Fibroblast of skin of right biceps (primary cell): ENCODE data around the gene GALNT10.
A peak's percentile ranks its signal among the peaks of the same experiment; 100 is the strongest.

Experiments used
- DNase-seq: peaks from one replicate; pipeline ENCODE4 v3.0.0-alpha.2; 2013

Gene GALNT10

GRCh38 chr5:154329519-154330040 is 139.0 kb downstream of the GALNT10 start:
- DNase-seq, result no peak

- no peak for DNase-seq
These were observed 139.6 kb downstream of the GALNT10 start for GRCh38 chr5:154330097-154330667.

GRCh38 chr5:154331232-154331631 is 140.7 kb downstream of the GALNT10 start:
- no peak for DNase-seq

- DNase-seq, result no peak
These were observed 141.4 kb downstream of the GALNT10 start for GRCh38 chr5:154331924-154332323.

- DNase-seq, result no peak
These were observed 141.9 kb downstream of the GALNT10 start for GRCh38 chr5:154332451-154332850.

- DNase-seq, result no peak
These were observed 142.5 kb downstream of the GALNT10 start for GRCh38 chr5:154333016-154333415.

- DNase-seq, result no peak
These were observed 144.0 kb downstream of the GALNT10 start for GRCh38 chr5:154334406-154335064.

GRCh38 chr5:154335065-154335448 is 144.5 kb downstream of the GALNT10 start:
- DNase-seq, result no peak

GRCh38 chr5:154341620-154342019 is 151.1 kb downstream of the GALNT10 start:
- no peak for DNase-seq

GRCh38 chr5:154342211-154342610 is 151.7 kb downstream of the GALNT10 start:
- DNase-seq, result no peak

GRCh38 chr5:154342963-154343362 is 152.4 kb downstream of the GALNT10 start:
- no peak for DNase-seq

GRCh38 chr5:154344461-154344860 is 153.9 kb downstream of the GALNT10 start:
- no peak for DNase-seq

- no peak for DNase-seq
These were observed 154.9 kb downstream of the GALNT10 start for GRCh38 chr5:154345255-154345952.

GRCh38 chr5:154346427-154346826 is 155.9 kb downstream of the GALNT10 start:
- DNase-seq, result no peak

- peak; percentile 52 for DNase-seq
These were observed 159.2 kb downstream of the GALNT10 start for GRCh38 chr5:154349626-154350264.

- no peak for DNase-seq
These were observed 160.6 kb downstream of the GALNT10 start for GRCh38 chr5:154351141-154351540.

- DNase-seq, result no peak
These were observed 161.0 kb downstream of the GALNT10 start for GRCh38 chr5:154351566-154351965.

- no peak for DNase-seq
These were observed 162.5 kb downstream of the GALNT10 start for GRCh38 chr5:154352960-154353548.

- peak; percentile 39 for DNase-seq
These were observed 164.6 kb downstream of the GALNT10 start for GRCh38 chr5:154355129-154355611.

- peak; percentile 78 for DNase-seq
These were observed 165.6 kb downstream of the GALNT10 start for GRCh38 chr5:154356020-154356655.

GRCh38 chr5:154356958-154357357 is 166.4 kb downstream of the GALNT10 start:
- DNase-seq, result no peak

GRCh38 chr5:154358516-154359220 is 168.1 kb downstream of the GALNT10 start:
- DNase-seq, result peak; percentile 70
